ENCODE data around the gene MUC5AC. TPM values are rescaled to one million over a fixed set of nuclear protein-coding genes. Genes with fewer than 3 reads are reported as not detected.

The MUC5AC gene
- total RNA-seq, 4 donors from 2014 or later = not detected

DNA sequence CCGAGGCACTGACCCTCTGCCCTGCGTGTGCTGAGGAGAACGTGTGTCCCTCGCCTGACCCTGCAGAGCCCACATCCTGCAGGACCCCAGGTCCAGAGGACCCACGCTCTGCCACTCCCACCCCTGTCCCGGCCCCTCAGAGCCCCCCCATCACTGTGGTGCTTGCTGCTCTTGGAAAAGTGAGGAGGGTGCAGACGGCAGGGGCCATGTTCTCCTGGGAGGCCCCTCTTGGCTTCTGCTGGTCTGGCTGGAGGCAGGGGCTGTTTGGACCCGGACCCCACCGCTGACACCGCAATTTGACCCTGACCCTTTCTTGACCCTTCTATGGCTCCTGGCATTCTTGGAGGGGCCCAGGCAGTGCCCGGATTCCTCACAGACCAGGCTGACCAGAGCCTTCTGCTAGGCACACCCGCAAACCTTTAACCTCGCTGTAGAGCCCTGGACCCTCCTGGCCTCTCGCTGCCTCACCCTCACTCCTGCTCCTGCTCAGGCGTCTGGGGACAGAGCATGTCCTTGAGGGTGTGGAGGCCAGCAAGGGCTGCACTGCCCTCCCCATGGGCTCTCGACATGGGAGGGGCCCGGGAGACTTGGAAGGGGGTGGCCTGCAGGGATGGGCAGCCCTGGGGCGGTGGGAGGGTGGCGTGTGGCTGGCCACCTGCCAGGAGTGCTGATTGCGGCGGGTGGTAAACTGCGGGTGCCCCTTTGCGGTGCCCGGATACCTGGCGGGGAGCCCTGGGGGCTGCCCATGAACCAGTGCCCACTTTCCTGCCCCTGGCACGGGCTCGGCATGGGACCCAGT is 37.0 kb upstream of the MUC5AC start:
- TF ChIP-seq POLR2A (IDR thresholded peaks at IDR 0.05) (no peak), CTCF (IDR thresholded peaks at IDR 0.05) (no peak)
- no peaks in the 10 kb centered on the region for H3K9me3 ChIP-seq
- H3K27ac ChIP-seq = no peak overlapping the region
- H3K36me3 ChIP-seq = no peaks in the 10 kb centered on the region
- H3K4me3 ChIP-seq (replicated peaks in 1 of 3) = no peak overlapping the region
- no peaks in the 10 kb centered on the region for H3K4me1 ChIP-seq
- DNase-seq = no peak
- intact Hi-C loops (cut with DNase I) = no loop called here
- 73 to 75% methylated on average over 17 to 21 of the region's 27 CpGs for WGBS, 2 donors
- no peaks in the 10 kb centered on the region for H3K27me3 ChIP-seq

- no peaks in the 10 kb centered on the region for H3K36me3 ChIP-seq
- no peaks in the 10 kb centered on the region for H3K9me3 ChIP-seq
- no peak overlapping the region for H3K27ac ChIP-seq
- H3K27me3 ChIP-seq = no peaks in the 10 kb centered on the region
- DNase-seq = no peak
- TF ChIP-seq CTCF (IDR thresholded peaks at IDR 0.05) (no peak), POLR2A (IDR thresholded peaks at IDR 0.05) (no peak)
- no peak overlapping the region for H3K4me3 ChIP-seq (replicated peaks in 1 of 3)
- intact Hi-C loops (cut with DNase I) = no loop called here
- 87 to 94% methylated on average over 8 to 14 of the region's 19 CpGs for WGBS, 2 donors
- H3K4me1 ChIP-seq = no peaks in the 10 kb centered on the region
Measured at GRCh38 chr11:1121331-1121812, 36.4 kb upstream of the MUC5AC start.

DNA sequence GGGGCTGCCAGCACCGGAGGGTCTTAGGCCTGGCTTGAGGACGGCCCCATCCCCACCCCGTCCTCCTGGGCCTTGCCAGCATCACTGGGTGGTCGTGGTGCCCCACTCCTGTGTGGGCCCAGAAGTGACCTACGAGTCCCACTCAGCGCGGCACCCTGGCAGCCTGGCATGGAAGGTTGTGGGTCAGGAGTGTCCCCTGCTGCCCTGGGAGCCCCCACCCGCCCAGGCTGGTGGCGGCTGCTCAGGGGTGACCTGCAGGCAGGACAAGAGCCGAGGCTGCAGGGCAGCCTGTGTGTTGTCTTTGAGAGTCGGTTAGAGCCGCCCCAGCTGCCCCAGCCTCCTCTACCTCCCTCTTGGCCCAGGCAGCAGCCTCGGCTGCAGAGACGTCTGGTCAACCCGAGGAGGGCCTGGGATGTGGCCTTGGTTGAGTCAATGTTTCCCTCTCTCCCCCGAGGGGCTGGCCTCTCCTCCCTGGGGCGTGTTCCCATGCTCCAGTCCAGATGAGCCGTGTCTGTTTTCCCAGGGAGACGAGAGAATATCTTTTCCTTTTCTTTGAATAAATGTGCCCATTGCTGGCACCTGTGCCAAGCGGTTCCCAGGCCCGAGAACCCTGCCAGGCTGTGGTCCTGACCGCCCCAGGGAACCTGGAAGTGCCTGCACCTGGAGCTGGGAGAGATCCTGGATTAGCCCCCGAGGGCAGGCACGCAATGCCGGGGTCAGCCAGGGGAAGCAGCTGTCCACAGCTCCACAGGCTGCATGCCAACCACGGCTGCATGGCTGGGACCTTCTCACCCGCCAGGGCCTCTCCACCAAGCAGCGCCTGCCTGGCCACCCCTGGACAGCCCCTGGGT is 35.7 kb upstream of the MUC5AC start:
- WGBS, 2 donors = 63 to 75% methylated on average over 7 to 18 of the region's 28 CpGs
- H3K4me3 ChIP-seq (replicated peaks in 1 of 3) = no peak overlapping the region
- H3K9me3 ChIP-seq = no peaks in the 10 kb centered on the region
- H3K36me3 ChIP-seq = no peaks in the 10 kb centered on the region
- DNase-seq = no peak
- intact Hi-C loops (cut with DNase I) = no loop called here
- no peaks in the 10 kb centered on the region for H3K27me3 ChIP-seq
- TF ChIP-seq POLR2A (IDR thresholded peaks at IDR 0.05) (no peak), CTCF (IDR thresholded peaks at IDR 0.05) (no peak)
- no peak overlapping the region for H3K27ac ChIP-seq
- H3K4me1 ChIP-seq = no peaks in the 10 kb centered on the region

GRCh38 chr11:1122664-1123002 is 35.1 kb upstream of the MUC5AC start:
- Histone ChIP-seq H3K4me3 (replicated peaks in 1 of 3) (no peak overlapping the region), H3K27ac (no peak overlapping the region), H3K27me3 (no peaks in the 10 kb centered on the region), H3K9me3 (no peaks in the 10 kb centered on the region), H3K4me1 (no peaks in the 10 kb centered on the region), H3K36me3 (no peaks in the 10 kb centered on the region)
- no peak for TF ChIP-seq CTCF (IDR thresholded peaks at IDR 0.05)
- no peak for TF ChIP-seq POLR2A (IDR thresholded peaks at IDR 0.05)
- 63 to 81% methylated on average over 5 of the region's 7 CpGs for WGBS, 2 donors
- DNase-seq = no peak
- intact Hi-C loops (cut with DNase I) = no loop called here

DNA sequence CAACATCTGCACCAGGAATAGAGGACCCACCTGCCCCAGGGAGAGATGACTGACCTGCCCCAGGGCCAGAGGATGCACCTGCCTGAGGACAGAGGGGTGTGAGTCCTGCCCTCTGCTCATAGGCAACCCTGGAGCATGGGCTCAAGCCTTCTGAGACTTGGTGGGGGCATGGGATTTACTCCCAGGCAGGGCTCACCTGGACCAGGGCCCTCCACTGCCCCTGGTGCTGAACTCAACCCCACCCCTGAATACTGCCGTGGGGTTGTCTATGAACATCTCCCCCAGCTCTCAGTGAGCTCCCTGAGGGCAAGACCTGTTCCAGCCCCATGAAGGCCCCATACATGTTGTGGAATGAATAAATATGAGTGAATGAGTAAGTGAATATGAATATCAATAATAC is 33.8 kb upstream of the MUC5AC start:
- TF ChIP-seq POLR2A (IDR thresholded peaks at IDR 0.05) (no peak), CTCF (IDR thresholded peaks at IDR 0.05) (no peak)
- no peaks in the 10 kb centered on the region for H3K9me3 ChIP-seq
- H3K4me3 ChIP-seq (replicated peaks in 1 of 3) = no peak overlapping the region
- no peaks in the 10 kb centered on the region for H3K4me1 ChIP-seq
- intact Hi-C loops (cut with DNase I) = no loop called here
- no peaks in the 10 kb centered on the region for H3K36me3 ChIP-seq
- DNase-seq = no peak
- no peak overlapping the region for H3K27ac ChIP-seq
- 59 to 73% methylated on average over 1 of the region's 1 CpG for WGBS, 2 donors
- H3K27me3 ChIP-seq = no peaks in the 10 kb centered on the region
